H9 (cell line): ENCODE results near the gene SORCS2. TPM values are rescaled to one million over a fixed set of nuclear protein-coding genes. Genes with fewer than 3 reads are reported as not detected.

Experiments
- DNase-seq: peaks from one replicate; pipeline ENCODE4 v3.0.0-alpha.2; 2017
- H2AFZ ChIP-seq: one replicate; pipeline ENCODE4 v1.6.1; 2013; ENCODE audit warnings: mild to moderate bottlenecking, low read length, control low read depth, moderate library complexity
- H2AK5ac ChIP-seq: 2 replicates; pipeline ENCODE4 v1.6.1; 2013; ENCODE audit warnings: low read length, control low read depth, mixed read lengths; ENCODE audit not compliant: insufficient read length
- H2BK120ac ChIP-seq: one replicate; pipeline ENCODE4 v1.6.1; 2013; ENCODE audit warnings: low read depth, mild to moderate bottlenecking, low read length, control low read depth, inconsistent platforms; ENCODE audit not compliant: poor library complexity, severe bottlenecking
- H2BK12ac ChIP-seq: 2 replicates; pipeline ENCODE4 v1.6.1; 2013; ENCODE audit warnings: low read length, control low read depth, mixed read lengths, low read depth; ENCODE audit not compliant: insufficient read length
- H2BK15ac ChIP-seq: 2 replicates; pipeline ENCODE4 v1.6.1; 2013; ENCODE audit warnings: low read depth, low read length, control low read depth
- H2BK20ac ChIP-seq: one replicate; pipeline ENCODE4 v1.6.1; 2013; ENCODE audit warnings: low read depth, mild to moderate bottlenecking, low read length, control low read depth, inconsistent platforms; ENCODE audit not compliant: poor library complexity, severe bottlenecking
- H2BK5ac ChIP-seq: 2 replicates; pipeline ENCODE4 v1.6.1; 2013; ENCODE audit warnings: low read length, control low read depth, mixed read lengths; ENCODE audit not compliant: insufficient read length
- H3K14ac ChIP-seq: 2 replicates; pipeline ENCODE4 v1.6.1; 2013; ENCODE audit warnings: low read length, control low read depth; ENCODE audit not compliant: insufficient read depth
- H3K18ac ChIP-seq: 2 replicates; pipeline ENCODE4 v1.6.1; 2013; ENCODE audit warnings: low read depth, mild to moderate bottlenecking, mixed read lengths, low read length, control low read depth; ENCODE audit not compliant: insufficient read length
- H3K23ac ChIP-seq: 2 replicates; pipeline ENCODE4 v1.6.1; 2013; ENCODE audit warnings: low read length, control low read depth, mixed read lengths, low read depth; ENCODE audit not compliant: insufficient read length
- H3K23me2 ChIP-seq: 2 replicates; pipeline ENCODE4 v1.6.1; 2013; ENCODE audit warnings: low read depth, mild to moderate bottlenecking, mixed read lengths, low read length, control low read depth; ENCODE audit not compliant: insufficient read length, poor library complexity, severe bottlenecking
- H3K27ac ChIP-seq: 2 replicates; pipeline ENCODE4 v1.5.1; 2013; ENCODE audit warnings: low read length, control low read depth, mixed read lengths, low read depth; ENCODE audit not compliant: insufficient read length
- H3K27me3 ChIP-seq: 2 replicates; pipeline ENCODE4 v1.6.1; 2013; ENCODE audit warnings: low read length, control low read depth, inconsistent platforms; ENCODE audit not compliant: insufficient read depth
- H3K4ac ChIP-seq: 2 replicates; pipeline ENCODE4 v1.6.1; 2013; ENCODE audit warnings: low read depth, mild to moderate bottlenecking, control low read depth, inconsistent platforms, low read length, moderate library complexity
- H3K4me1 ChIP-seq: 2 replicates; pipeline ENCODE4 v1.6.1; 2013; ENCODE audit warnings: low read length, control low read depth, inconsistent platforms; ENCODE audit not compliant: insufficient read depth
- H3K4me2 ChIP-seq: 2 replicates; pipeline ENCODE4 v1.6.1; 2013; ENCODE audit warnings: low read length, control low read depth, mixed read lengths; ENCODE audit not compliant: insufficient read length, insufficient read depth
- H3K56ac ChIP-seq: 2 replicates; pipeline ENCODE4 v1.6.1; 2013; ENCODE audit warnings: low read depth, mild to moderate bottlenecking, mixed read lengths, low read length, control low read depth; ENCODE audit not compliant: insufficient read length
- H3K79me1 ChIP-seq: 2 replicates; pipeline ENCODE4 v1.6.1; 2013; ENCODE audit warnings: low read depth, mild to moderate bottlenecking, moderate library complexity, low read length, control low read depth, inconsistent platforms; ENCODE audit not compliant: insufficient read depth, poor library complexity, severe bottlenecking
- H3K79me2 ChIP-seq: 2 replicates; pipeline ENCODE4 v1.6.1; 2013; ENCODE audit warnings: low read length, control low read depth, inconsistent platforms; ENCODE audit not compliant: insufficient read depth
- H3K9ac ChIP-seq: 2 replicates; pipeline ENCODE4 v1.6.1; 2013; ENCODE audit warnings: low read length, control low read depth, mixed read lengths; ENCODE audit not compliant: insufficient read length; ENCODE audit errors: extremely low read depth
- H3K9me3 ChIP-seq: one replicate; pipeline ENCODE4 v1.6.1; 2013; ENCODE audit warnings: low read depth, low read length, inconsistent platforms; ENCODE audit not compliant: control insufficient read depth
- H3T11ph ChIP-seq: one replicate; pipeline ENCODE4 v1.6.1; 2013; ENCODE audit warnings: mild to moderate bottlenecking, low read length, control low read depth, inconsistent platforms
- H4K20me1 ChIP-seq: one replicate; pipeline ENCODE4 v1.6.1; 2013; ENCODE audit not compliant: control insufficient read depth, insufficient read length, insufficient read depth
- H4K5ac ChIP-seq: 2 replicates; pipeline ENCODE4 v1.6.1; 2013; ENCODE audit warnings: low read depth, mild to moderate bottlenecking, mixed read lengths, low read length, control low read depth; ENCODE audit not compliant: insufficient read length
- H4K8ac ChIP-seq: replicated peaks from 2 replicates; pipeline ENCODE4 v1.6.1; 2013; ENCODE audit warnings: low read length, control low read depth, mixed read lengths, low read depth; ENCODE audit not compliant: insufficient read length
- H4K91ac ChIP-seq: 2 replicates; pipeline ENCODE4 v1.6.1; 2013; ENCODE audit warnings: low read depth, mild to moderate bottlenecking, moderate library complexity, mixed read lengths, low read length, control low read depth; ENCODE audit not compliant: insufficient read length
- H3K27ac Mint-ChIP-seq, 3 experiments: 2 replicates in 2 of 3; 3 replicates in 1 of 3; pipeline ENCODE4 v1.8.0; 2020 to 2021; ENCODE audit warnings: mixed read lengths in 3 of 3, mild to moderate bottlenecking in 1 of 3, moderate library complexity in 1 of 3
- H3K27me3 Mint-ChIP-seq: 2 replicates; pipeline ENCODE4 v1.8.0; 2021; ENCODE audit warnings: low read depth, mild to moderate bottlenecking, moderate library complexity, mixed read lengths
- H3K36me3 Mint-ChIP-seq, 3 experiments: 2 replicates in 2 of 3; 3 replicates in 1 of 3; pipeline ENCODE4 v1.8.0; 2020 to 2021; ENCODE audit warnings: low read depth in 3 of 3, mixed read lengths in 3 of 3; ENCODE audit not compliant: insufficient read depth in 1 of 3
- H3K4me1 Mint-ChIP-seq, 2 experiments: 2 replicates each; pipeline ENCODE4 v1.8.0; 2020; ENCODE audit warnings: mixed read lengths in 2 of 2
- H3K4me3 Mint-ChIP-seq, 2 experiments: 2 replicates in 1 of 2; 3 replicates in 1 of 2; pipeline ENCODE4 v1.8.0; 2020 to 2021; ENCODE audit warnings: mild to moderate bottlenecking in 2 of 2, mixed read lengths in 2 of 2, moderate library complexity in 1 of 2
- H3K9me3 Mint-ChIP-seq, 2 experiments: 2 replicates in 1 of 2; 3 replicates in 1 of 2; pipeline ENCODE4 v1.8.0; 2020; ENCODE audit warnings: mild to moderate bottlenecking in 2 of 2, mixed read lengths in 2 of 2, moderate library complexity in 1 of 2
- CTCF ChIP-seq: fragments of 200-600 bp; sonication (generic); conservative IDR thresholded peaks from 3 replicates; pipeline ENCODE4 v1.8.0; 2021; ENCODE audit warnings: antibody characterized with exemption, mild to moderate bottlenecking
- whole genome bisulfite sequencing: extraction: QIAGEN DNeasy Blood & Tissue Kit; methylation state at CpG from one replicate; pipeline ENCODE4 v1.1.7; 2013; ENCODE audit warnings: missing lambda C conversion rate, low lambda C conversion rate, mixed read lengths; ENCODE audit not compliant: insufficient read length; ENCODE audit errors: extremely low coverage; 5-methylcytosine and 5-hydroxymethylcytosine counted together
- total RNA-seq: library from RNA; stranded (reverse); gene quantifications from 2 replicates; pipeline ENCODE4 v1.2.1, GENCODE V29; 2021

The SORCS2 gene
- total RNA-seq, 1 experiment from 2014 or later: 0.57 TPM

DNA sequence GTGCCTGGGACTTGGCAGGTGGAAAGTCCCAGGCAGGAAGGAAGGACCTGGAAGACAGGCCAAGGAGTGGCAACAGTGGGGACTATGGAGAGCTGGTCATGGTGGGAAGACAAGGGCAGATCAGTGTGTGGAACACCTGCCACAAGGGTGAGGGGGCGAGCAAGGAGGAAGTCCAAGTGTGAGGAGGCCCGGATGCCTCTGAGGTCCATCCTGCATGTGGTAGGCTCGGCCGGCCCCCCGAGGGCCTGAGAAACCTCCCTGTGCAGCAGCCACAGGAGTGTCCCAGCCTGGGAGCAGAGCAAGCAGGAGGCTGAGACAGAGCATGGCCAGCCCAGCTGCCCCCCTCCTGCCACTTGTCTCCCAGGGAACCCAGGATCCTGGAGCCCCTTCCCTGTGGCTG lies 282.9 kb downstream of the SORCS2 start:
- Histone ChIP-seq H3K14ac (no peak overlapping the region), H3K79me1 (no peaks in the 10 kb centered on the region), H2BK12ac (no peak overlapping the region), H2AK5ac (no peak overlapping the region), H4K20me1 (no peaks in the 10 kb centered on the region), H4K5ac (no peak overlapping the region), H3K4me2 (no peak overlapping the region), H3K27ac (no peak overlapping the region), H2BK5ac (no peak overlapping the region), H2AFZ (no peak overlapping the region), H3K4me1 (no peaks in the 10 kb centered on the region), H4K91ac (no peak overlapping the region), H3K23ac (no peak overlapping the region), H2BK120ac (no peak overlapping the region), H3T11ph (no peak overlapping the region), H3K9me3 (no peaks in the 10 kb centered on the region), H3K4ac (no peak overlapping the region), H3K9ac (no peak overlapping the region), H3K23me2 (no peaks in the 10 kb centered on the region), H4K8ac (no peak overlapping the region), H3K27me3 (no peaks in the 10 kb centered on the region), H3K56ac (no peak overlapping the region), H3K18ac (no peak overlapping the region), H2BK15ac (no peak overlapping the region), H2BK20ac (no peak overlapping the region), H3K79me2 (no peaks in the 10 kb centered on the region)
- TF ChIP-seq CTCF: no peak
- WGBS: no CpG with 5 or more reads among the region's 5 CpGs
- H3K9me3 Mint-ChIP-seq: no peaks in the 10 kb centered on the region; a peak in 1 of 5 replicates
- peaks cover 8% of the 10 kb centered on the region for H3K27me3 Mint-ChIP-seq
- no peaks in the 10 kb centered on the region for H3K36me3 Mint-ChIP-seq
- no peak overlapping the region for H3K27ac Mint-ChIP-seq
- DNase-seq: no peak
- peaks cover 13 to 16% of the 10 kb centered on the region in 2 experiments for H3K4me1 Mint-ChIP-seq
- no peak overlapping the region for H3K4me3 Mint-ChIP-seq
